A549 (cell line): ENCODE data around the gene HIPK3. TPM values are rescaled to one million over a fixed set of nuclear protein-coding genes. Genes with fewer than 3 reads are reported as not detected.
"Not testable (repeated sequence)": the region's sequence is repeated elsewhere in the genome, so short reads cannot be mapped to it uniquely, and the experiment has no call there.

Experiments used
- ATAC-seq, 2 experiments: fragments of 200-7000 bp in 1 of 2; fragments of >200 bp in 1 of 2; cut with Nextera tagmentation in 1 of 2; cut with Tn5 transposase in 1 of 2; 3 replicates each; pipeline versions ENCODE4 v1.8.0 to v1.9.1; 2018 to 2020; ENCODE audit warnings: mild to moderate bottlenecking in 1 of 2, moderate library complexity in 1 of 2
- CTCF ChIA-PET: fragments of 300-600 bp; sonication (Branson Sonifier 250); formaldehyde crosslinking; extraction: SDS; loops from one replicate; lab custom pipeline; 2021; ENCODE audit warnings: antibody characterized with exemption, inconsistent platforms; lab: Yijun Ruan, JAX
- POLR2A ChIA-PET: fragments of 350-600 bp; formaldehyde crosslinking; extraction: SDS; loops from one replicate; lab custom pipeline; 2021; ENCODE audit warnings: antibody characterized with exemption, inconsistent platforms; lab: Yijun Ruan, JAX
- DNase-seq, 2 experiments: peaks; one replicate each; pipeline versions ENCODE4 v3.0.0 to v3.0.0-alpha.2; 2011 to 2016; ENCODE audit warnings: low read depth in 1 of 2, low spot score in 1 of 2
- FAIRE-seq: peaks from 2 replicates; lab custom pipeline; 2011; peaks lifted over from hg19 to GRCh38; lab: Jason Lieb, UNC
- H3K27ac ChIP-seq, 2 experiments: fragments of >200 bp; sonication (Bioruptor Twin); formaldehyde crosslinking; 3 replicates each; pipeline ENCODE4 v1.5.1; 2016 to 2017
- H3K4me1 ChIP-seq: fragments of >200 bp; sonication (Bioruptor Twin); formaldehyde crosslinking; 3 replicates; pipeline ENCODE4 v1.6.1; 2016
- H3K4me2 ChIP-seq: fragments of >200 bp; sonication (Bioruptor Twin); formaldehyde crosslinking; 3 replicates; pipeline ENCODE4 v1.6.1; 2016
- H3K4me3 ChIP-seq: fragments of >200 bp; sonication (Bioruptor Twin); formaldehyde crosslinking; 3 replicates; pipeline ENCODE4 v1.5.1; 2016
- H3K9me3 ChIP-seq: fragments of >200 bp; sonication (Bioruptor Twin); formaldehyde crosslinking; 3 replicates; pipeline ENCODE4 v1.6.1; 2016
- CBX8 ChIP-seq: fragments of 200-600 bp; sonication (generic); IDR thresholded peaks from 2 replicates; pipeline ENCODE4 v1.6.1; 2016
- CHD2 ChIP-seq: fragments of 150-350 bp; IDR thresholded peaks from 2 replicates; pipeline ENCODE4 v1.6.1; 2014; ENCODE audit warnings: low read length; ENCODE audit not compliant: partially characterized antibody
- EHF ChIP-seq: fragments of 250-450 bp; sonication (Bioruptor Pico); IDR thresholded peaks from 2 replicates; pipeline ENCODE4 v1.5.0; 2020; ENCODE audit warnings: mild to moderate bottlenecking
- EHMT2 ChIP-seq: fragments of 200-600 bp; sonication (generic); IDR thresholded peaks from 2 replicates; pipeline ENCODE4 v1.6.1; 2016; ENCODE audit warnings: antibody characterized with exemption, low read depth, mild to moderate bottlenecking, moderate library complexity
- HDAC2 ChIP-seq: fragments of 200-600 bp; sonication (generic); IDR thresholded peaks from 2 replicates; pipeline ENCODE4 v1.6.1; 2016
- HOXA7 ChIP-seq: fragments of 250-450 bp; sonication (Bioruptor Pico); IDR thresholded peaks from 2 replicates; pipeline ENCODE4 v1.5.0; 2020; ENCODE audit warnings: mild to moderate bottlenecking, moderate library complexity
- KDM5A ChIP-seq: fragments of 200-600 bp; sonication (generic); IDR thresholded peaks from 2 replicates; pipeline ENCODE4 v1.6.1; 2016; ENCODE audit warnings: antibody characterized with exemption, mild to moderate bottlenecking
- MAZ ChIP-seq: fragments of 150-350 bp; IDR thresholded peaks from 2 replicates; pipeline ENCODE4 v1.6.1; 2014; ENCODE audit warnings: antibody characterized with exemption, low read depth, low read length, borderline replicate concordance
- NFE2L2 ChIP-seq: fragments of 150-350 bp; conservative IDR thresholded peaks from 2 replicates; pipeline ENCODE4 v1.6.1; 2014; ENCODE audit warnings: low read length
- NR3C1 ChIP-seq: fragments of >200 bp; sonication (Bioruptor Twin); formaldehyde crosslinking; IDR thresholded peaks from 3 replicates; pipeline ENCODE4 v1.6.1; 2017
- PHF8 ChIP-seq: fragments of 200-600 bp; sonication (generic); IDR thresholded peaks from 2 replicates; pipeline ENCODE4 v1.6.1; 2016; ENCODE audit warnings: low read depth, mild to moderate bottlenecking, antibody characterized with exemption, moderate library complexity, borderline replicate concordance
- POLR2A ChIP-seq: IDR thresholded peaks from 2 replicates; pipeline ENCODE4 v1.6.1; 2012; ENCODE audit warnings: mild to moderate bottlenecking, low read length
- POLR2AphosphoS2 ChIP-seq: conservative IDR thresholded peaks from 2 replicates; pipeline ENCODE4 v1.6.1; 2012; ENCODE audit warnings: low read length, improper control_type of control experiment, inconsistent platforms
- RNF2 ChIP-seq: fragments of 200-600 bp; sonication (generic); IDR thresholded peaks from 2 replicates; pipeline ENCODE4 v1.6.1; 2016; ENCODE audit warnings: low read depth, mild to moderate bottlenecking, antibody characterized with exemption, moderate library complexity, borderline replicate concordance
- SMC3 ChIP-seq: fragments of >200 bp; sonication (Bioruptor Twin); formaldehyde crosslinking; IDR thresholded peaks from 3 replicates; pipeline ENCODE4 v1.6.1; 2018; ENCODE audit warnings: inconsistent platforms
- ZFP36 ChIP-seq: fragments of 450-650 bp; IDR thresholded peaks from 2 replicates; pipeline ENCODE4 v1.6.1; 2014; ENCODE audit warnings: borderline replicate concordance; ENCODE audit not compliant: partially characterized antibody
- WGBS: methylation state at CpG from one replicate; pipeline ENCODE4 v1.1.6; 2017; ENCODE audit errors: missing lambda C conversion rate; 5-methylcytosine and 5-hydroxymethylcytosine counted together
- polyA plus RNA-seq, 4 experiments: library from polyadenylated mRNA; depleted of rRNA in 3 of 4; stranded (reverse); fragments of >200 nt; fragmentation: RNase III in 1 of 4; extraction: RNeasy Plus Mini Kit Qiagen cat#74134 plus additional on column Dnase treatment in 1 of 4; gene quantifications; 2 replicates in 3 of 4; 3 replicates in 1 of 4; pipeline ENCODE4 v1.2.3, GENCODE V29; 2011 to 2017
- TF ChIP-seq, protein P1 (sequence below): IDR thresholded peaks from 2 replicates; pipeline ENCODE4 v1.6.1; 2012
- TF ChIP-seq, protein P2 (sequence below): fragments of >200 bp; sonication (Bioruptor Twin); formaldehyde crosslinking; IDR thresholded peaks from 2 replicates; pipeline ENCODE4 v1.6.1; 2016
- TF ChIP-seq, protein P3 (sequence below): IDR thresholded peaks from 2 replicates; pipeline ENCODE4 v1.6.1; 2012
- TF ChIP-seq, protein P4 (sequence below): IDR thresholded peaks from 2 replicates; pipeline ENCODE4 v1.6.1; 2012; ENCODE audit warnings: low read depth, borderline replicate concordance
- TF ChIP-seq, protein P5 (sequence below): fragments of 250-450 bp; sonication (Bioruptor Pico); IDR thresholded peaks from 2 replicates; pipeline ENCODE4 v1.5.0; 2020; ENCODE audit warnings: low read depth, mild to moderate bottlenecking, moderate library complexity
- TF ChIP-seq, protein P6 (sequence below): fragments of 200-600 bp; sonication (generic); IDR thresholded peaks from 2 replicates; pipeline ENCODE4 v1.6.1; 2016; ENCODE audit warnings: antibody characterized with exemption, mild to moderate bottlenecking, moderate library complexity
- TF ChIP-seq, protein P7 (sequence below): fragments of 250-450 bp; sonication (Bioruptor Pico); IDR thresholded peaks from 2 replicates; pipeline ENCODE4 v1.5.0; 2021; ENCODE audit warnings: mild to moderate bottlenecking, moderate library complexity, borderline replicate concordance
- TF ChIP-seq, protein P8 (sequence below): fragments of 150-350 bp; IDR thresholded peaks from 2 replicates; pipeline ENCODE4 v1.6.1; 2014; ENCODE audit warnings: low read depth, mild to moderate bottlenecking, low read length

HIPK3 gene
- polyA plus RNA-seq, 2 of the 4 experiments (the other 2 are of a cell fraction), result 15.1 to 31.6 TPM

DNA sequence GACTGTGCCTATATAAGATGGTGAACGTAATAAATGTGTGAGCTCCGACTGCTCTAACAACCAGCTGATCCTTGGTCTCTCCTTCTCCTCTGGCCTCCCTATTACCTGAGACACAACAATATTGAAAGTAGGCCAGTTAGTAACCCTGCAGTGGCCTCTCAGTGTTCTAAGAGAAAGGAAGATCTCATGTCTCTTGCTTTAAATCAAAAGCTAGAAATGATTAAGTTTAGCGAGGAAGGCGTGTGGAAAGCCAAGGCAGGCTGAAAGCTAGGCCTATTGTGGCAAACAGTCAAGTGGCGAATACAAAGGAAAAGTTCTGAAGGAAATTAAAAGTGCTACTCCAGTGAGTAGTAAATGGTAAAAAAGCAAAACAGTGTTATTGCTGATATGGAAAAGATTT is 39.5 kb downstream of the HIPK3 start:
- Histone ChIP-seq H3K4me2 (no peak overlapping the region), H3K9me3 (no peaks in the 10 kb centered on the region), H3K4me1 (peaks cover 6% of the 10 kb centered on the region; the same call in 2 of the 3 replicates), H3K4me3 (no peak overlapping the region), H3K27ac (no peak overlapping the region)
- 95% methylated on average over 5 of the region's 5 CpGs for WGBS
- DNase-seq (no peak), ATAC-seq (no peak), FAIRE-seq (no peak)
- ChIA-PET CTCF (interaction anchor here (0.6 to 1.2 kb wide), 7 partner anchors 8 to 307 kb away, joined by 3 to 6 read pairs (median 3); no protein-coding TSS in a partner anchor), POLR2A (no interaction called here)
- TF ChIP-seq, protein P1, sequence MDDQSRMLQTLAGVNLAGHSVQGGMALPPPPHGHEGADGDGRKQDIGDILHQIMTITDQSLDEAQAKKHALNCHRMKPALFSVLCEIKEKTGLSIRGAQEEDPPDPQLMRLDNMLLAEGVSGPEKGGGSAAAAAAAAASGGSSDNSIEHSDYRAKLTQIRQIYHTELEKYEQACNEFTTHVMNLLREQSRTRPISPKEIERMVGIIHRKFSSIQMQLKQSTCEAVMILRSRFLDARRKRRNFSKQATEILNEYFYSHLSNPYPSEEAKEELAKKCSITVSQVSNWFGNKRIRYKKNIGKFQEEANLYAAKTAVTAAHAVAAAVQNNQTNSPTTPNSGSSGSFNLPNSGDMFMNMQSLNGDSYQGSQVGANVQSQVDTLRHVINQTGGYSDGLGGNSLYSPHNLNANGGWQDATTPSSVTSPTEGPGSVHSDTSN, result no peak
- TF ChIP-seq, protein P2, sequence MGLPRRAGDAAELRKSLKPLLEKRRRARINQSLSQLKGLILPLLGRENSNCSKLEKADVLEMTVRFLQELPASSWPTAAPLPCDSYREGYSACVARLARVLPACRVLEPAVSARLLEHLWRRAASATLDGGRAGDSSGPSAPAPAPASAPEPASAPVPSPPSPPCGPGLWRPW, result no peak
- no peak for TF ChIP-seq CBX8
- TF ChIP-seq NR3C1, result no peak
- no peak for TF ChIP-seq HDAC2

DNA sequence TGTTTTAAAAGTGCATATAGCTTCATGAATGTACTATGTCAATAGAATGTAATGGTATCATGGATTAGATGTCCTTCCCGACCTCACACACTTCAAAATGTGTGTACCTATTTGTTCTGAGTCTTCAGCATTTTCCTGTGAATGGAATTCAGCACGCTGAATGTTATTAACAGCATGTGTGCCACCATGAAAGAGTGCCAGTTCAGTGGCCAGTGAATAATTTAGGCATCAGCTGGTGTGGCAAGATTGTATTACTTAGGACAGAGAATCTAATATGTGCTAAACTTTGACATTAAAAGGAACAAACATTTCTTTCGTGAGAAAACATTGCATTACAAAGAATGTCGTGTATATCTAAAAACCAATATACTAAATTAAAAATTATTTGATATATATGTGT is 46.4 kb downstream of the HIPK3 start:
- Histone ChIP-seq H3K9me3 (no peaks in the 10 kb centered on the region), H3K27ac (no peak overlapping the region), H3K4me3 (no peak overlapping the region), H3K4me2 (no peak overlapping the region), H3K4me1 (peaks cover 7% of the 10 kb centered on the region; the same call in 1 of the 3 replicates)
- DNase-seq (no peak), FAIRE-seq (no peak), ATAC-seq (no peak)
- POLR2A ChIA-PET, result no interaction called here
- CTCF ChIA-PET, result interaction anchor here (1.5 kb wide), 1 partner anchor 14 kb away, joined by 4 read pairs; no protein-coding TSS in a partner anchor
- 87% methylated on average over 4 of the region's 4 CpGs for WGBS
- TF ChIP-seq RNF2 (no peak), PHF8 (no peak), CHD2 (no peak), MAZ (no peak), EHMT2 (no peak), KDM5A (no peak), HOXA7 (CRISPR knock-in tag) (no peak), EHF (CRISPR knock-in tag) (no peak), POLR2AphosphoS2 (no peak), NFE2L2 (no peak), POLR2A (no peak), ZFP36 (no peak), SMC3 (no peak)
- TF ChIP-seq, protein P3, sequence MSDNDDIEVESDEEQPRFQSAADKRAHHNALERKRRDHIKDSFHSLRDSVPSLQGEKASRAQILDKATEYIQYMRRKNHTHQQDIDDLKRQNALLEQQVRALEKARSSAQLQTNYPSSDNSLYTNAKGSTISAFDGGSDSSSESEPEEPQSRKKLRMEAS, result no peak
- TF ChIP-seq, protein P4, sequence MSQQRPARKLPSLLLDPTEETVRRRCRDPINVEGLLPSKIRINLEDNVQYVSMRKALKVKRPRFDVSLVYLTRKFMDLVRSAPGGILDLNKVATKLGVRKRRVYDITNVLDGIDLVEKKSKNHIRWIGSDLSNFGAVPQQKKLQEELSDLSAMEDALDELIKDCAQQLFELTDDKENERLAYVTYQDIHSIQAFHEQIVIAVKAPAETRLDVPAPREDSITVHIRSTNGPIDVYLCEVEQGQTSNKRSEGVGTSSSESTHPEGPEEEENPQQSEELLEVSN, result no peak
- TF ChIP-seq, protein P2, result no peak
- TF ChIP-seq, protein P5, sequence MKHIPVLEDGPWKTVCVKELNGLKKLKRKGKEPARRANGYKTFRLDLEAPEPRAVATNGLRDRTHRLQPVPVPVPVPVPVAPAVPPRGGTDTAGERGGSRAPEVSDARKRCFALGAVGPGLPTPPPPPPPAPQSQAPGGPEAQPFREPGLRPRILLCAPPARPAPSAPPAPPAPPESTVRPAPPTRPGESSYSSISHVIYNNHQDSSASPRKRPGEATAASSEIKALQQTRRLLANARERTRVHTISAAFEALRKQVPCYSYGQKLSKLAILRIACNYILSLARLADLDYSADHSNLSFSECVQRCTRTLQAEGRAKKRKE (CRISPR knock-in tag), result no peak
- TF ChIP-seq, protein P6, sequence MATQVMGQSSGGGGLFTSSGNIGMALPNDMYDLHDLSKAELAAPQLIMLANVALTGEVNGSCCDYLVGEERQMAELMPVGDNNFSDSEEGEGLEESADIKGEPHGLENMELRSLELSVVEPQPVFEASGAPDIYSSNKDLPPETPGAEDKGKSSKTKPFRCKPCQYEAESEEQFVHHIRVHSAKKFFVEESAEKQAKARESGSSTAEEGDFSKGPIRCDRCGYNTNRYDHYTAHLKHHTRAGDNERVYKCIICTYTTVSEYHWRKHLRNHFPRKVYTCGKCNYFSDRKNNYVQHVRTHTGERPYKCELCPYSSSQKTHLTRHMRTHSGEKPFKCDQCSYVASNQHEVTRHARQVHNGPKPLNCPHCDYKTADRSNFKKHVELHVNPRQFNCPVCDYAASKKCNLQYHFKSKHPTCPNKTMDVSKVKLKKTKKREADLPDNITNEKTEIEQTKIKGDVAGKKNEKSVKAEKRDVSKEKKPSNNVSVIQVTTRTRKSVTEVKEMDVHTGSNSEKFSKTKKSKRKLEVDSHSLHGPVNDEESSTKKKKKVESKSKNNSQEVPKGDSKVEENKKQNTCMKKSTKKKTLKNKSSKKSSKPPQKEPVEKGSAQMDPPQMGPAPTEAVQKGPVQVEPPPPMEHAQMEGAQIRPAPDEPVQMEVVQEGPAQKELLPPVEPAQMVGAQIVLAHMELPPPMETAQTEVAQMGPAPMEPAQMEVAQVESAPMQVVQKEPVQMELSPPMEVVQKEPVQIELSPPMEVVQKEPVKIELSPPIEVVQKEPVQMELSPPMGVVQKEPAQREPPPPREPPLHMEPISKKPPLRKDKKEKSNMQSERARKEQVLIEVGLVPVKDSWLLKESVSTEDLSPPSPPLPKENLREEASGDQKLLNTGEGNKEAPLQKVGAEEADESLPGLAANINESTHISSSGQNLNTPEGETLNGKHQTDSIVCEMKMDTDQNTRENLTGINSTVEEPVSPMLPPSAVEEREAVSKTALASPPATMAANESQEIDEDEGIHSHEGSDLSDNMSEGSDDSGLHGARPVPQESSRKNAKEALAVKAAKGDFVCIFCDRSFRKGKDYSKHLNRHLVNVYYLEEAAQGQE, result no peak
- TF ChIP-seq, protein P7, sequence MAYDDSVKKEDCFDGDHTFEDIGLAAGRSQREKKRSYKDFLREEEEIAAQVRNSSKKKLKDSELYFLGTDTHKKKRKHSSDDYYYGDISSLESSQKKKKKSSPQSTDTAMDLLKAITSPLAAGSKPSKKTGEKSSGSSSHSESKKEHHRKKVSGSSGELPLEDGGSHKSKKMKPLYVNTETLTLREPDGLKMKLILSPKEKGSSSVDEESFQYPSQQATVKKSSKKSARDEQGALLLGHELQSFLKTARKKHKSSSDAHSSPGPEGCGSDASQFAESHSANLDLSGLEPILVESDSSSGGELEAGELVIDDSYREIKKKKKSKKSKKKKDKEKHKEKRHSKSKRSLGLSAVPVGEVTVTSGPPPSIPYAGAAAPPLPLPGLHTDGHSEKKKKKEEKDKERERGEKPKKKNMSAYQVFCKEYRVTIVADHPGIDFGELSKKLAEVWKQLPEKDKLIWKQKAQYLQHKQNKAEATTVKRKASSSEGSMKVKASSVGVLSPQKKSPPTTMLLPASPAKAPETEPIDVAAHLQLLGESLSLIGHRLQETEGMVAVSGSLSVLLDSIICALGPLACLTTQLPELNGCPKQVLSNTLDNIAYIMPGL (CRISPR knock-in tag), result no peak
- TF ChIP-seq, protein P8, sequence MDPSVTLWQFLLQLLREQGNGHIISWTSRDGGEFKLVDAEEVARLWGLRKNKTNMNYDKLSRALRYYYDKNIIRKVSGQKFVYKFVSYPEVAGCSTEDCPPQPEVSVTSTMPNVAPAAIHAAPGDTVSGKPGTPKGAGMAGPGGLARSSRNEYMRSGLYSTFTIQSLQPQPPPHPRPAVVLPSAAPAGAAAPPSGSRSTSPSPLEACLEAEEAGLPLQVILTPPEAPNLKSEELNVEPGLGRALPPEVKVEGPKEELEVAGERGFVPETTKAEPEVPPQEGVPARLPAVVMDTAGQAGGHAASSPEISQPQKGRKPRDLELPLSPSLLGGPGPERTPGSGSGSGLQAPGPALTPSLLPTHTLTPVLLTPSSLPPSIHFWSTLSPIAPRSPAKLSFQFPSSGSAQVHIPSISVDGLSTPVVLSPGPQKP, result no peak
- TF ChIP-seq, all 56 proteins: peak for 0

DNA sequence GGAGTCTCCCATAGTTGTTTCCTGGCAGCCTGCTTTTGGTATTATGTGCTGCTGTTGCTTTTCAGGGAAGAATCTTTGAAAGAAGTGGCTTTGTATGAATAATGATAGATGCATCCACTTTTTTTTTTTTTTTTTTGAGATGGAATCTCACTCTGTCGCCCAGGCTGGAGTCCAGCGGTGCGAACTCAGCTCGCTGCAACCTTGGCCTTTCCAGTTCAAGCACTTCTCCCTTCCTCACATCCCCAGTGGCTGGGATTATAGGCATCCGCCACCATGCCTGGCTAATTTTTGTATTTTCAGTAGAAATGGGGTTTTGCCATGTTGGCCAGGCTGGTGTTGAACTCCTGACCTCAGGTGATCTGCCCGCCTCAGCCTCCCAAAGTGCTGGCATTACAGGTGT is 49.6 kb downstream of the HIPK3 start:
- DNase-seq, H3K4me3 ChIP-seq, H3K9me3 ChIP-seq, H3K4me1 ChIP-seq, ATAC-seq, H3K4me2 ChIP-seq, POLR2A ChIA-PET, H3K27ac ChIP-seq, FAIRE-seq: not testable (repeated sequence)
- 91% methylated on average over 6 of the region's 6 CpGs for WGBS
- CTCF ChIA-PET, result interaction anchor here (0.6 to 1.0 kb wide), 2 partner anchors 141 to 1121 kb away, joined by 3 read pairs; no protein-coding TSS in a partner anchor
